Stimulated activated CD8-positive, alpha-beta memory T cell treated with anti-CD3 and anti-CD28 coated beads, Interleukin-15, amount 100 ng/mL, for 4 hours (primary cell): Measurements from ENCODE around the gene SLIT3.

Source experiments
- DNase-seq, 2 donors: peaks; one replicate each; pipeline ENCODE4 v3.0.0-alpha.2; 2020; ENCODE audit warnings: low read depth in 2 of 2

Gene SLIT3

GRCh38 chr5:168796593-168797580, 504.1 kb downstream of the SLIT3 start:
- no peak for DNase-seq

DNA sequence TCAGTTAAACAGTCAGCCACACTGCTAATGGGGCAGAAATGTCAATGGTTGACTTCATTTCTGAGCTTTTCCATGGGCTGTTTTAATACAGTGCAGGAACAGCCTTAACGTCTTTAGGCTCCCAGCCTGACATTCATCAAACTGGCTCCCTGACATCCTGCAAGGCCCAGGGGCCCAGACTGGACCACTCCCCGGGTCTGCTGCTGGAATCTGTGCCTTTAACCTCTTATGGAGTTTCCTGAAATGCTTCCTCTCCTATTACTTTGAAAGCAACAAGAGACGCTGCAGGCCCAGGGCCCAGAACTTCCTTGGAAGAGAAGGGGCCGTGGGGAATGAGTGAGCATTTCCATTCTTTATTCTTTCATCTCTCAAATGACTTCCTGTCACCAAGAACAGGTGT, 504.9 kb downstream of the SLIT3 start:
- no peak for DNase-seq

GRCh38 chr5:168793841-168794837, 506.8 kb downstream of the SLIT3 start:
- DNase-seq: no peak

GRCh38 chr5:168792678-168793077, 508.3 kb downstream of the SLIT3 start:
- no peak for DNase-seq

GRCh38 chr5:168790671-168791250, 510.2 kb downstream of the SLIT3 start:
- DNase-seq: no peak

DNA sequence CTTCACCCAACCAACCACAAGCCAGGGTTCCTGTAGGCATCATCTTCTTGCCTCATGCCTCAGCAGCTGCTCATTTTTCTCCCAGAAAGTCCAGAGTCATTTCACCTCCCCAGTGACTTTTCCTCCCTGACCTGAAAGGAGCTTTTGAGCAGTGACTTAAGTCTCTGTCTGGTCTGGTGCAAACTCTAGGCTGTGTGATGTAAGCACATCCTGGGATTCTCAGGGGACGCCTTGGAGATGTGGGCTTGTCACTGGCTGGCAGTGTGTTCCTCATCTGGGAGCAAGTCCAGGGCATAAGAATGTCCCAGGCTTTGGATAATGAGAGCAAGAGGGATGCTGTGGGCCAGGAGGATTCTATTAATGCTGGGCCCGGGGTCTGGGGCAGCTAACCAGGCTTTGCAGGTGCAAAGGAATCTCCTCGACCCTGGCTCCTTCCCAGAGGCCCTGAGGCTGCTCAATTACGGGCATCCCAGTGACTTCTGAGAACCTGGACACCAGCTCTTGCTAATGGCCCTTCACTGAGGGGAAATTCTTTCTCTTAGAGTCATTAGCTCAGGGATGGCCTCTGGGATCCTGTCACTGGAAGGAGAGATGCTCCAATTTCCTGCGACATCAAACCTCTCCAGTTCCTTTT, 510.8 kb downstream of the SLIT3 start:
- DNase-seq: no peak

GRCh38 chr5:168788786-168789185, 512.2 kb downstream of the SLIT3 start:
- DNase-seq: no peak

- no peak for DNase-seq
Observed at GRCh38 chr5:168788107-168788506, 512.8 kb downstream of the SLIT3 start.

DNA sequence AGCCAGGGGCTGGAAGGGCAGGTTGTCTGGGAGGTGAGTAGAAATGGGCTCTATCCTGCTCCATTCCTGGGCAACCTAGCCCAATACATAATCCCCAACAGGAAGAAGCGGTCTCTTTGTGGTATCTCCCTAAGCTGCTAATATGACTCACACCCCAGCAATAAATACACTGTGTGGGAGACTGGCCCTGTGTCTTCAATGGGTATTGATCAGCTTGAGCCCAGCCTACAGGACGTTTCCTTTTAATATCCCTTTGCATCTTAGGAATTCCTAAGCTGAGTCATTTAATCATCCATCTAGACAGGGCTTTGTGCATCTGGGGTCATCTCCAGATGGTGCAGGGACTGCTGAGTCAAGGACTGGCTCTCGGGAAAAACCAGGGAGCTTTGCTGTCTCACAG, 514.8 kb downstream of the SLIT3 start:
- no peak for DNase-seq

- DNase-seq: no peak
Observed at GRCh38 chr5:168784454-168784853, 516.5 kb downstream of the SLIT3 start.

GRCh38 chr5:168781941-168782571, 518.9 kb downstream of the SLIT3 start:
- no peak for DNase-seq

DNA sequence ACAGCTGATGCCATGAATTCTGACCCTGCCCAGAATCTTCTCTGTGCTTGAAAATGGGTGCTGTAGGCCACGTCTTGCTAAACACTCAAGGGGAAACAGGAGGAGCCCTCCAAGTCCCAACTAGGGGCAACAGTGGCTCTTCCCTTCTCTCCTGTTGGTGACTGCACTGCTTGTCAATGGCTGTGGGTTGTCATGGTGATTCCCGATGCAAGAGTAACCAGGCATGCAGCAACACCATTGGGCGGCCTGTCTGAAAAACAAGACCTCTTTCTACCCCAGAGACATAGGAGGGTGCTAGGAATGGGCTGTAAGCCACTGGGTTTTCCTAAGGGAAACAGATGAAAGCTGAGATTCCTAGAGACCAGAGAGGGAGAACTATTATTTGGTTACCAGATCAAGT, 520.1 kb downstream of the SLIT3 start:
- no peak for DNase-seq

GRCh38 chr5:168779333-168779732, 521.6 kb downstream of the SLIT3 start:
- no peak for DNase-seq

DNA sequence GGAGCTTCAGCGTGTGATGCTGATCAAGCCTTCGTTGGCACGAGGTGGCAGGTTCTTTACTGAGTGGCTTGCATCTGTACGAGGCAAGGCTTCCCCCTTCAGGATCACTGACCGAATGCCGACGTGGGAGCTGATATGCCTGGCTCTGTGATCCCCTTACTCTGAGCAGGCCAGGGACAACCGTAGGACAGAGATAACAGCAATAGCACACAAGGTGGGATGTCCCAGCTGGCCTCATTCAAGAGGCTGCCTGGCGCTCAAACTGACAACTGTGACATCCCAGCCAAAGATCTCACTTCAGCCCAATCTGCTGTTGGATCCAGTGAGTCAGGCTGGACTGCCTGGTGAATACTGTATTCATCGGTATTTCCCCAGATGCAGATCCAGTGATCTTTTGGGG, 522.4 kb downstream of the SLIT3 start:
- DNase-seq: no peak

- no peak for DNase-seq
Observed at GRCh38 chr5:168777651-168778050, 523.3 kb downstream of the SLIT3 start.

- DNase-seq: no peak
Observed at GRCh38 chr5:168776070-168776469, 524.9 kb downstream of the SLIT3 start.

DNA sequence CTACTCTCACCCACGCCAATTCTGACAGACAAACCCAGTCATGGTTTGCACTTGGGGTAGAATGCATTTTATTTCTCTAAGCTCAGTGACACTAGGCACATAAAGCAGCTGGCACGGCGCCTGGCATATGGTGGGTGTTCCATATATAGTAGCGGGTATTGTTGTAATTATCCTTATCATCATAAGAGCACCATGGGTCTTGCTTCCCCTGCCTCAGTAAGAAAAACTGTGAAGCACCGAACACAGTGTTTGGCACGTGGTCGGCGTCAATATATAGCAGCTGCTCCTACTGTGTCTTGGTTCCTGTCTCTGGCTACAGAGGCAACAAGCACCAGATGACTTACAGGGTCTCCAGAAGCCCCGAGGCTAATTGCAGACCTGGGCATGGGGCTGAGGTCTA, 527.7 kb downstream of the SLIT3 start:
- no peak for DNase-seq

DNA sequence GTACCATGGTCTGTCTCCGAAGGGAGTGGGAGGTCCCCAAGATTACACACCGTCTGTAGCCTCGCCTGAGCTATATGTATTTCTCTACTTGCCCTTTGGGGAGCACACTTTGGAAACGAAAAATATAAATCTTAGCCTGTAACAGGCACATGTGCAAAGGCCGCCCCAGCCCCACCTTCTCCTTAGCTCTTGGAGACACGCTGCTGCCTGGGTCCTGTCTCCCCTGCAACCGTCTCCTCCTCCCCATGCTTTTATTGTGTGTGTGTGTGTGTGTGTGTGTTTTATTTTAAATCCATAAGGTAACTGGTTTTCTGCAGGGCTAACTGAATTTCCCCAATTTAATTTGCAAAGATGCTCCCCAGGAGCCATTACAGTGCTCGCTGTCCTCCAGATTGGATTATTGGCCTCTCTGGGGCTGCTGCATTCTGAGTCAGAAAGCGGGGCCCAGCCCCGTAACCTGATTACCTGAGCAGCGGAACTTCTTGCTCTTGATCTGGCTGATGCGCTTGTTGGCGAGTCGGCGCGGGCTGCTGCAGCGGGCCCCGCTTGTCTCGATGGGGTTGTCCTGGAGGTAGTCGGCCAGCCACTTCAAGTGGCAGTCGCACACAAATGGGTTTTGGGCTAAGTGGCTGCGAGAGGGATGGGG, 528.5 kb downstream of the SLIT3 start:
- DNase-seq: no peak

GRCh38 chr5:168771678-168772077, 529.3 kb downstream of the SLIT3 start:
- no peak for DNase-seq

- DNase-seq: no peak
Observed at GRCh38 chr5:168770996-168771395, 529.9 kb downstream of the SLIT3 start.
